Measurements from ENCODE around the gene LSR. TPM values are rescaled to one million over a fixed set of nuclear protein-coding genes. Genes with fewer than 3 reads are reported as not detected.
A peak's percentile ranks its signal among the peaks of the same experiment; 100 is the strongest.

Gene LSR
- total RNA-seq, 1 donor from 2014 or later, result 18.1 TPM

GRCh38 chr19:35249848-35250711 lies 1.3 kb downstream of the LSR start:
- Mint-ChIP-seq H3K36me3 (ENCODE audit: low read depth, unreplicated experiment) (peaks cover 2% of the 10 kb centered on the region), H3K9me3 (ENCODE audit: unreplicated experiment) (peaks cover 3% of the 10 kb centered on the region), H3K27ac (ENCODE audit: unreplicated experiment) (no peak overlapping the region), H3K4me3 (ENCODE audit: unreplicated experiment) (peak overlapping the region; percentile 85), H3K27me3 (ENCODE audit: low read depth, unreplicated experiment) (peaks cover 24% of the 10 kb centered on the region), H3K4me1 (ENCODE audit: low read depth, unreplicated experiment) (peaks cover 2% of the 10 kb centered on the region)
- no peaks in the 10 kb centered on the region for H4K20me1 ChIP-seq (ENCODE audit: insufficient read depth, low read length)
- FAIRE-seq, result no peak
- H3K27ac ChIP-seq (ENCODE audit: low read depth, low read length), result no peak overlapping the region
- DNase-seq (ENCODE audit: low read depth), result no peak
- H3K27me3 ChIP-seq (ENCODE audit: insufficient read depth, low read length), result peaks cover 31% of the 10 kb centered on the region
- no peak for TF ChIP-seq EZH2 (IDR thresholded peaks at IDR 0.05; ENCODE audit: insufficient read depth, low read length)
- TF ChIP-seq CTCF (IDR thresholded peaks at IDR 0.05; ENCODE audit: insufficient read depth, low read depth, low read length), result no peak
- H3K4me1 ChIP-seq (ENCODE audit: insufficient read depth, low read length), result no peaks in the 10 kb centered on the region
- H2AFZ ChIP-seq (ENCODE audit: low read depth, low read length), result no peak overlapping the region
- H3K4me3 ChIP-seq (ENCODE audit: insufficient read depth, low read depth, low read length), result no peak overlapping the region
- no peaks in the 10 kb centered on the region for H3K79me2 ChIP-seq (ENCODE audit: insufficient read depth, low read length)
- H3K9me3 ChIP-seq (ENCODE audit: insufficient read depth, low read depth, low read length), result no peaks in the 10 kb centered on the region
- no peak overlapping the region for H3K4me2 ChIP-seq (ENCODE audit: low read length)
- H3K36me3 ChIP-seq (ENCODE audit: insufficient read depth, low read length), result no peaks in the 10 kb centered on the region
- H3K9ac ChIP-seq (ENCODE audit: low read length), result no peak overlapping the region

- Mint-ChIP-seq H3K27ac (ENCODE audit: unreplicated experiment) (no peak overlapping the region), H3K9me3 (ENCODE audit: unreplicated experiment) (no peaks in the 10 kb centered on the region), H3K36me3 (ENCODE audit: low read depth, unreplicated experiment) (peaks cover 2% of the 10 kb centered on the region), H3K4me1 (ENCODE audit: low read depth, unreplicated experiment) (peaks cover 2% of the 10 kb centered on the region), H3K4me3 (ENCODE audit: unreplicated experiment) (no peak overlapping the region), H3K27me3 (ENCODE audit: low read depth, unreplicated experiment) (peaks cover 24% of the 10 kb centered on the region)
- Histone ChIP-seq H3K4me3 (ENCODE audit: insufficient read depth, low read depth, low read length) (no peak overlapping the region), H4K20me1 (ENCODE audit: insufficient read depth, low read length) (no peaks in the 10 kb centered on the region), H3K4me2 (ENCODE audit: low read length) (no peak overlapping the region), H3K4me1 (ENCODE audit: insufficient read depth, low read length) (no peaks in the 10 kb centered on the region), H3K79me2 (ENCODE audit: insufficient read depth, low read length) (no peaks in the 10 kb centered on the region), H3K27ac (ENCODE audit: low read depth, low read length) (no peak overlapping the region), H2AFZ (ENCODE audit: low read depth, low read length) (no peak overlapping the region), H3K27me3 (ENCODE audit: insufficient read depth, low read length) (peaks cover 33% of the 10 kb centered on the region), H3K9ac (ENCODE audit: low read length) (no peak overlapping the region), H3K9me3 (ENCODE audit: insufficient read depth, low read depth, low read length) (no peaks in the 10 kb centered on the region), H3K36me3 (ENCODE audit: insufficient read depth, low read length) (no peaks in the 10 kb centered on the region)
- DNase-seq (ENCODE audit: low read depth) (no peak), FAIRE-seq (no peak)
- TF ChIP-seq CTCF (IDR thresholded peaks at IDR 0.05; ENCODE audit: insufficient read depth, low read depth, low read length), result no peak
- no peak for TF ChIP-seq EZH2 (IDR thresholded peaks at IDR 0.05; ENCODE audit: insufficient read depth, low read length)
Observed at GRCh38 chr19:35251456-35251855, 2.7 kb downstream of the LSR start.
